Femur (tissue), 1 donor: ENCODE results near the gene SMIM10L2A.
A peak's percentile ranks its signal among the peaks of the same experiment; 100 is the strongest.
"Not testable (repeated sequence)": the region's sequence is repeated elsewhere in the genome, so short reads cannot be mapped to it uniquely, and the experiment has no call there.

Experiments used
- DNase-seq: peaks from one replicate; pipeline ENCODE4 v3.0.0-alpha.2; 2017

The SMIM10L2A gene

DNA sequence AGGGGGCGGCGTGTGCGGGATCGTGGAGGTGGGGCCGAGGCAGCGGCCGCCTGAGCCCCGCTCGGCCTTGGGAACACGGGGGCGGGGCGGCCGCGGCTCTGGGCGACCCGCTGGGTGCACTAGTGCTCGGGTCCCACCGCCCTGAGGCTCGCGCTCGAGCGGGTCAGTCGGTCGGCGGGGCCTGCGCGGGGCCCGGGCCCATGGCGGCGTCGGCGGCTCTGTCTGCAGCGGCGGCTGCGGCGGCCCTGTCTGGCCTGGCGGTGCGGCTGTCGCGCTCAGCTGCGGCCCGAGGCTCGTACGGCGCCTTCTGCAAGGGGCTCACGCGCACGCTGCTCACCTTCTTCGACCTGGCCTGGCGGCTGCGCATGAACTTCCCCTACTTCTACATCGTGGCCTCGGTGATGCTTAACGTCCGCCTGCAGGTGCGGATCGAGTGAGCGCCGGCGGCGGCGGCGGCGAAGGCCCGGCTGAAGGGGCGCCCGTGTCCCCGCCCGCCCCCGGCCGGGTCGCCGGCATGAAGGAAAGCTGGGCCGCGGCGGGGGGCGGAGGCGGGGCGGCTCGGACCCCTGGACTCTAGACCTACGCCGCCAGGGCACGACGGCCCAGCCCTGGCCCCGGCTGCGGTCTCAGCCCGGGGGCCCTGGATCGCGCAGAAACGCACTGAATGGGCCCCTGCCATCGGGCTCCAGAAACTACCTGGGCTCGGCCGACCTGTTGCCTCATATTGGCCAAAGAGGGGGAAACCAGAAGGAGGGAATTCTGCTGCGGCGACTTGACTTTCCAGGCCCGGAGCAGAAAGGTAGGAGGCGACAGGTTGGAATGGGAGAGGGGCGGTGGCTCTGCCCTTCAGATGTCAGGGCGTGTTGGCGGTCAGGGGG, at the start of gene SMIM10L2A:
TSS of gene SMIM10L2A (plus strand) at position 13 of the 878 bp plus-strand sequence. CDS start at position 201, 188 bp downstream.
- no peak for DNase-seq

DNA sequence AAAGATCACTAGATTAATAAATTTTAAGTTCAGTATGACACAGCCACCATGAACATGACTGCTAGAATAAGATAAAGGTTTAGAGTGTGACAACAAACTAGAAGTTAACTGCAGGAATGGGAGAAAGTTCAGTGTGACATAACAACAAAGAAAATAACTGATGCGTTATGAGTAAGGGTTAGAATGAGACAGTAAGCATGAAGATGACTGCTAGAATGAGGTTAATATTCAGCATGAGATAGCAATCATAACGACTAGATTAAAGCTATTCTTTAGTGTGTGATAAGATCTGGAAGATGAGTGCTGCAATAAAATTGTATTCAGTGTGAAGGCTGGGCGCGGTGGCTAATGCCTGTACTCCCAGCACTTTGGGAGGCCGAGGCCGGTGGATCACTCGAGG, 48.4 kb upstream of the SMIM10L2A start:
- DNase-seq = no peak

DNA sequence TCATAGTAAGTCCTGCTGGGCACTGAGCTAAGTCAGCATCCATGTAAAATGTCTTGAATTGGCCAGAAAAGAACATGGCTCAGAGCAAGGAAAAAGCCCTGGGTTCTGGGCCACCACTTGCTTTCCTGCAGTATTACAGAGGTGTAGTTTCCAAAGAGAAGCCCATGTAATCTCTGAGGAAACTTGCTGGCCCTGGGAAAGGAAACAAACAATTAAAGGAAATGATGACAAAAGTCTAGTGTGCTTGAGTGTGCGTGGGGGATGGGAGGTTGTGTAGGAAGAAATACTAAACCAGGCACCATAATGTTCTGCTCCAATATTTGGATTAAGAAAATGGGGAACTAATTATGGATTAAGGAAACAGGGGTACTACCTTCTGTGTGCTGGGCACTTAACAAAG, 39.5 kb upstream of the SMIM10L2A start:
- no peak for DNase-seq

DNA sequence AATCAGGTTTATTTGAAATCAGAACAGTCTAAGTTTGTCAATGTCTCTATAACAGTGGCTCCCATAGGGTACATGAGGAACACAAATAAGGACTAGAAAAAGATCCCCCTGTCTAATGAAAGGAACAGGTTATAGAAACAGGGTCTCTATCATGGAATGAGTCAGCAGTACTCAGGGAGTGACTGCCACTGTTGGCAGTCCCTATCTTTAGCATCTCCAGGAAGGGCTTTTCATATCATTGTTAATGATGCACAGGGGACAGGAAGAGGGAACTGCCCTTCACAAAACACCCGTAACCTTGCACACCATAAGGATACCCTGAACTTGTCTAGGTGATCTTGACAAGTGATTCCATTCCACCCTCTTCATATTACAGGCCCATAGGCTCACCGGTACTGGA, 38.5 kb upstream of the SMIM10L2A start:
- DNase-seq = no peak

DNA sequence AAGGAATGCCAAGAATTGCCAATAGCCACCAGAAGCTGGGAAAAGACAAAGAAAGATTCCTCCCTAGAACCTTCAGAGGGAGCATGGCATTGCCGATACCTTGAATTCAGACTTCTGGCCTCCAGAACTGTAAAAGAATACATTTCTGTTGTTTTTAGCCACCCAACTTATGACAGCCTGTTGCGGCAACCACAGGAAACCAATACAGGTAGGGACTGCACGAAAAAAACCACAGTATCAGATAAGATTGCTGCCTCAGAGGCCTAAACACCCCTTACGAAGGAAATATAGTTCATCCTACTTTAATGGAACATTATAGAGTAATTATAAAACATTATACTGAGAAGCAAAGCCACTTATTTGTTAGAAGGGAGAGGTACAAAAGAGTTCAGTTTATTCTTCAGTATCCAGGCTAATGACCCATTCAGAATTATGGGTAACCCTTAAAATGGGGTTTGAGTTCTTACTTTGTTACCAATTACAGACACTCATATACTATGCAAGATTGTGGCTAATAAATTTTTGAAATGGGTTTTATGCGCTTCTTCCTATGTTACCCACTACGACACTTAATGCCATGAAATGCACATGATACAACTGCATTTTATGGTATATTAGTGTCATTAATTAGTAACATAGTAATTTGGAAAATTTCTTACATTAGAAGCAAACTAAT, 37.4 kb upstream of the SMIM10L2A start:
- DNase-seq = no peak

DNA sequence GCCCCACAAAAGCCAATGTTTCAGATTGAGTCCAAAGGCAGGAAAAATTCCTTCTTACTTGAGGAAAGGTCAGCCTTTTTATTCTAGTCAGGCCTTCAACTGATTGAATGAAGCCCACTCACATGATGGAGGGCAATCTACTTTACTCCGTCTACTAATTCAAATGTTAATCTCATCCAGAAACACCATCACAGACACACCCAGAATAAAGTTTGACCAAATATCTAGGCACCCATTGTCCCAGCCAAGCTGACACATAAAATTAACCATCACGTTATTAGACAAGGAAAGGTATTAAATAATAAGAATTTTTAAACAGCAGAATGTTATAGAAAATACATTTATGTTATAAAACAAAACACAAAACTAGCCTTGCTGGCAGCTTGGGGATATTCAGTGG, 32.9 kb upstream of the SMIM10L2A start:
- no peak for DNase-seq

DNA sequence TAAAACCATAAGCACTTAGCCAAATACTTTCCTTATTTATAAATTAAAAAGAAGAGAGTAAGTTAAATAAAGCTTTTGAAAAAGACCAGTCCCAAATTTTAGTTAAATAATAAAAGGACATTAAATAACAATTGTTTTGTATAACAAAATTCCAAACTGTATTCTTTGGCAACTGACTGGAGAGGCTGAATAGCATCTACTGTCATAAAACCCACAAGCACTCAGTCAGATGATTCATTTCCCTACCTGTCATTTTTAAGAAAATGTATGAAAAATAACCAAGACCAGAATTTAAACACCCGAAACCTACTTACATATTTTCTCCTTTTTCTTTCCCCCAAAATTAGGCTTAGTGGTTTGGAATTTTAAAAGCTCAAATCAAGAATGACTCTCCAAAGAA, 32.5 kb upstream of the SMIM10L2A start:
- DNase-seq = no peak

DNA sequence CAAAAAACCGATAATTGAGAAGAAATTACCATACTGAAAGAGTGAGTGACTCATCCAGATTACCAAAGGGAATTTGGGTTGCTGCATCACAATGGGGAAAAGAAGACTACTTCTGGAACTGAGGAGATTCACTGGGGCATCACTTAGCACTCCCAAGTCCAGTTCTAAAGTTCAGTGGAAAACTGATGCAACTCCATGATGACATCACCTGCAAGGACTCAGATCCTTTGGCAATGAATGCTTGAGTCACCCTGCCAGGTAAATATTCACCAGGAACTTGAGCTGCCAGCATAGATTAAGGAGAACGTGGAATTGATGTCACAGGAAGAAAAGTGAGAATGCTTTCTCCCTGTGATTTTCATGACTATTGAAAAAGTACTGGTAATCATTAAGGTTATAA, 32.0 kb upstream of the SMIM10L2A start:
- DNase-seq = no peak

DNA sequence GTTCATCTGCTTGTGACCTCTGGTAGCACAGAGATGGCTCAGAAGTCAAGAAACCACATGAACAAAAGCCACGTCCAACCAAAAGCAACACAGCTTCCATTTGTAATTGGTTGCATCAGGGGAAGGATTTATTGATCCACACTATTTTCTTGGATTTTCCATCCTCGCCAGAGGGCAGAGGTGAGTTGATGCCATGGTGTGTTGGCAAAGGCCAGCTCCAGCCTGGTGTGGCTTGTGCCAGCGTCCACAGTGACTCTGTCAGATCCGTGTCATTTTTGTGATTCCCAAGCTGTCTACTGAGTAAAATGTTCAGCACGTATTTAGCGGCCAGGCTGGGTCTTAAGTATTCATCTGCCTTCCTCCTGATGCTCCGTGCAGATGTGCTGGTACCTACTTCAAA, 30.0 kb upstream of the SMIM10L2A start:
- DNase-seq = no peak

DNA sequence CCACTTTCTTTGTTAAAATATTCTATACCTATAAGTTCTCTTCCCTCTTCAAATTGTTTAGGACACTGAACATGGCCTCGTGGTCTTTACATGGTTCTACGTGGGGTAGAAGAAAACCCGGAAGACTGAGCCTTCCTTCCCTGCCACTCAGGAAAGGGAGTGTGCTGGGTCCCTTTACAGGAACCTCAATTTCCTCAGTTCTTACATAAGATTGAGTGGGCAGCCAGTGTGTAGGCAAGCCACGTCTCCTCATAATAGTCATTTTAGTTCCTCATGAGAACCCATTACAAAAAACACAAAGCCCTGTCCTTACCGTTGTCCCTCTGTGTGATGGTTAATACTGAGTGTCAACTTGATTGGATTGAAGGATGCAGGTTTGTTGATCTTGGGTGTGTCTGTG, 28.7 kb upstream of the SMIM10L2A start:
- no peak for DNase-seq

DNA sequence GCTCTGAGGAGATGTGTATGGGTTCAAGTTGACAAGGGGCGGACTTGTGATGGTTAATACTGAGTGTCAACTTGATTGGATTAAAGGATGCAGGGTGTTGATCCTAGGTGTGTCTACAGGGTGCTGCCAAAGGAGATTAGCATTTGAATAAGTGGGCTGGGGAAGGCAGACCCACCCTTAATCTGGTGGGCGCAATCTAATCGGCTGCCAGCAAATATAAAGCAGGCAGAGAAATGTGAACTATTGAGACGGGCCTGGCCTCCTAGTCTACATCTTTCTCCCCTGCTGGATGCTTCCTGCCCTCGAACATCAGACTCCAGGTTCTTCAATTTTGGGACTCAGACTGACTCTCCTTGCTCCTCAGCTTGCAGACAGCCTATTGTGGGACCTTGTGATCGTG, 26.7 kb upstream of the SMIM10L2A start:
- DNase-seq = no peak

DNA sequence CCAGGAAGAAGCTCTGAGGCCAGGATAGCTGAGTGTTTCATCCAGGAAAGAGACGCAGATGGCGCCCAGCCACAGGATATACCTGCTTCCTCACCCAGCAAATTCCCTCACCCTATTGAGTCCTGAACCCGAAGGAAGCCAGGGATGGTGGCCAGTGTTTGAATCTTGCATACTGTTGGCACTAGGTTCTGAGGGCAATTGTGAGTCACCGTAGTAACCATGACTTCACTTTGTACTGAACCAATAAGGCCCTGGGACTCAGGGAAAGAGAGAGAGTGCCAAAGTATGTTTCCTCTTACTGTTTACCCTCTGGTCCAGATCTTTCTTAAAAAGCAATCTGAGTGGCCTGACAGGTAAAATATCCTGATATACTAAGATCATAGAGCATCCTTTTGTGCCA, 25.6 kb upstream of the SMIM10L2A start:
- DNase-seq = no peak

DNA sequence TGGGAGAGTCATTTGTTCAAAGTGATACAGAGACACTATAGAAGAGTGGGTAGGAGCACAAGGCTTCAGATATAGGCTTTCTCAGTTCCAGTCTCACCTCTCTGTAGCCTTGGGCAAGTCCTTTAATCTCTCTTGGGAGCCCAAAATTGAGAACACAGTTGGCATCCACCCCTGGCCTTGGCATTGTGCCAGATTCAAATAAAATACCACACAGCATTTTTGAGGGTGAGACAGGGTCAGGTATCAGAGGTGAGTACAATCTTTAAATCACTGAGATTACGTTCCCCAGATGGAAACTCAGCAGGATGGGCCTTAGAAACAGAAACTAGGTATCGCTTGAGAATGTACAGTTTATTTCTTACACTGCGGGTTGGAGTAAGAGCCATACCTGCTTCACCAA, 25.2 kb upstream of the SMIM10L2A start:
- no peak for DNase-seq

DNA sequence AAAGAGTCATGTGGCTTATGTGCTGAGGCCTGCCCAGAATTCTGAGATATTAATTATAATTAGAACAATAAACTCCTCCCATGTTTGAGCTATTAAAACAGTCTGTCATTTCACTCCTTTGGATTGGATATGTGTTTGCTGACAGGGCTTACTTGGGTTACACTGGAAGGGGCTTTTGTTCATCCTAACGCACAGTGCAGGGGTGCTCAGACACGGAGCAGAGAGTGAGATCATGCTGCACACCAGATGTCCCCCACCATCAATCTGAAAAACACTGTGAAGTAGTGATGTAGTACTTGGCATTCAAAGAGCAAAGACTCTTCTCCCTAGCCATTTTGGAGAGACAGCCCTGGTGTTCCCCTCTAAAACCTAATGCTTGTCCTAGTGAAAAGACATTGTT, 24.1 kb upstream of the SMIM10L2A start:
- DNase-seq = no peak

DNA sequence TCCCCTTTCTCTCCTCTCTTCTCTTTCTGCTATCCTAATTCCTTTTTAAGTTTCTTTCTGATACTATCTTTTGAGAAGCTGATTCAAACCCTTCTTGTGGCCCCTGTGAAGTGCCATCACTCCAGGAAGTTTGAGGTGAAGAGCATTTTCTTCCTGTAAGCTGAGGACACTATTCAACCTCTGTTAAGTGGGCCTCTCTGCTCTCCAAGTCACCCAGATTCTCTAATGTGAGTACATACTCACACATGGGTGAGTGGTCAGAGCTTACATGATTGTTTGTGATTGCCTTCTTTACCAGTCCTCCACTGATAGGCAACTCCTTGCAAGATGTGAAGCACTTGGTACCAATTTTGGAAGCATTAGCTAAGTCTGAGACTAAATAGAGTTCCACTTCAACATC, 18.4 kb upstream of the SMIM10L2A start:
- DNase-seq = no peak

DNA sequence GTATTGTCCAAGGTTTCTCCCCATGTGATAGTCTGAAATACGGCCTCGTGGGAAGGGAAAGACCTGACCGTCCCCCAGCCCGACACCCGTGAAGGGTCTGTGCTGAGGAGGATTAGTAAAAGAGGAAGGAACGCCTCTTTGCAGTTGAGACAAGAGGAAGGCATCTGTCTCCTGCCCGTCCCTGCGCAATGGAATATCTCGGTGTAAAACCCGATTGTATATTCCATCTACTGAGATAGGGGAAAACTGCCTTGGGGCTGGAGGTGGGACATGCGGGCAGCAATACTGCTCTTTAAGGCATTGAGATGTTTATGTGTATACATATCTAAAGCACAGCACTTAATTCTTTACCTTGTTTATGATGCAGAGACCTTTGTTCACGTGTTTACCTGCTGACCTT, 15.3 kb upstream of the SMIM10L2A start:
- not testable (repeated sequence) for DNase-seq

DNA sequence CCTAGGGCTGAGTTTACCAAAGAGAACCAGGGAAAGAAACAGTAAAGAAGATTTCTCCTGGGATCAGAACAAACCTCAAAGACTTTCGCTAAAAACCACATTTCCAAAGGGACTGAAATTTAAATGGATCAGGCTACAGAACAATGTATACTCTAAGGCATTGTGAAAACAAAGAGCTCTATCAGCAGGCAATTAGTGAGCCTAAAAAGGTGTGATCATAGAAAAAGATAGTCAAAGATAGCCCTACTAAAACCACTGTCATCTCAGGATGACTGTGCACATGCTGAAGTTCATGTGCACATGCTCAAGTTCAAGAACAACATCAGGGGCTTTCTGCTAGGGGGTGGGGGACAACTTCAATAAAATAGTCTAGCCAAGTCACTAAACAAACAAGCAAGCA, 12.9 kb upstream of the SMIM10L2A start:
- no peak for DNase-seq

DNA sequence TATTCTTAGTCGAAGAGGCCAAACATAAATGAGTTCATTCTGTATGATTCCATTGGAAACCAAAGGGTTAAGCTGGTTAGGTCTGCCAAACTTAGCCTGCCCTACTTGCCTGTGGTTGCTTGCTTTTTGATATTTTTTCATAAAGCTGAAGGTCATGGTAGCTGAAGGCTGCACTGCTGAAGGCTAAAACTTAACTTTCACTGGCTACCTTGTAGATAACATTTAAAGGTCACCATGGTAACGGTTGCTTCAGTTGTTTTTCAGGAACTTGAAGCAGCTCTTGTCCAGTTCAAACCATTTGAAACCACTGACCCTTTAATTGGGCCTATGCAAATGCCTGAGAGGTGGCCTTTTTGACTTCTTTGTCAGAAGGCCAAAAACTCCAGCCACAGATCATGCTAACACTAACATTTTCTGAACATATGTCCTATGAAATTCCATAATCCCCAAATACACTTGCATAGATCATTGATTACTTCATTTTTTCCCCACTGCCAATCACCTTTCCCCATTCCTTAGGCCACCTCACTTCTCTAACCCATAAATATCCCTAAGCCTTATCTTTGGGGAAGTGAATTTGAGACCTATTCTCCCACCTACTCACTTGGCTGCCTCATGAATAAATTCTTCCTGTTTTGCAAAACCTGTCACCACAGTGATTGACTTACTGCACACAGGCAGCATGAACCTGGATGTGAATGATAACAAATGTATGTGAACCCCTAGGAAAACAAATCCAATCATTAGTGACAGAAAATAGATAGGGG, 10.7 kb upstream of the SMIM10L2A start:
- no peak for DNase-seq

DNA sequence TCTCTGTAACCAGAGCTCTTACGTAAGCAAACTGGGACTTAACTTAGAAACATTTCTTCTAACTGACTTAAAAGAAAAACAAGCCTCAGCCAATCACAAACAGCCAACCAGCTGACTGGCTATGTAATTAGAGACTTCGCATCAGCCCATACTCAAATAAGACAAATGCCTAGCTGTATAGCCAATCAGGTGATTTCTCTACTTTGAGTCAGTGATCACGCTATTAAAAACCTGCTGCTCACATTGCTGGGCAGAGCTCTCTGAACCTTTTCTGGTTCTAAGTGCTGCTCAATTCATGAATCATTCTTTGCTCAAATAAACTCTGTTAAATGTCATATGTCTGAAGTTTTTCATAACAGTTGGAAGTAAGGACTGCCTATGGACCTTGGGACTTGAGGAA, 9.9 kb upstream of the SMIM10L2A start:
- no peak for DNase-seq

DNA sequence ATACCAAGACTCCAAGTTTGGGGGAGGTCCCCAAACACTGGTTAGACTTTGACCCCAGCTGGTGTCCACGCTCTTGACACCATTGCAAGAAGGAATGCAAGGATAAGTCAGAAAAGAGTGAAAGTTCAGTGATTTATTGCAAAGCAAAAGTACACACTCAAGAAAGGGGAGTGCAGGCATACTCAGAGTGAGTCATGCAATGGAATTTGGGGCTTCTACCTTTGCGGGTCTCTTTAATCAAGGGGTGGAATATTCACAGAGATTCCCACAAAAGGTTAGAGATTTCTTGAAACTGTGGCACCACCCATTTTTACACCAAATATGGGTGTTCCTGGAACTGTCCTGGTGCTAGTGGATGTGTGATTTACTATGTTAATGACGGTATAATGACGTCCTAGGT, 5.2 kb upstream of the SMIM10L2A start:
- DNase-seq = no peak

DNA sequence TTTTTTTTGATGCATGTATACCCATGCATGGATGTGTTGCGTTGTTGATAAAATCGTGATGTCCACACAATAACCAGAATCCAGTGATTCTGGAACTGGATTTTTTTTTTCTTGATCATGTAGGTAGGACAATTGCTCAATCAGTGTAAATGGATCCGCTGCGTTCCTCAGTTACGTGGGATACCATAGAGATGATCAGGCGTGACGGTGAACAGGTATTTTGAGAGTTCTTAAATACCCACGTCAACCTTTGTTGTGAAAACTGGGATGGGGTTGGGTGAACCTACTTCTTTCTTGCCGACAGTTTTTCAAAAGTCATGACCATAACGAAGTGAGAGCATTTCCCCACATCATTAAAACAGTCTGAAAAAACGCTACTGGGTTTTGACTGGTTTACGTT, 913 bp upstream of the SMIM10L2A start:
- DNase-seq = no peak

DNA sequence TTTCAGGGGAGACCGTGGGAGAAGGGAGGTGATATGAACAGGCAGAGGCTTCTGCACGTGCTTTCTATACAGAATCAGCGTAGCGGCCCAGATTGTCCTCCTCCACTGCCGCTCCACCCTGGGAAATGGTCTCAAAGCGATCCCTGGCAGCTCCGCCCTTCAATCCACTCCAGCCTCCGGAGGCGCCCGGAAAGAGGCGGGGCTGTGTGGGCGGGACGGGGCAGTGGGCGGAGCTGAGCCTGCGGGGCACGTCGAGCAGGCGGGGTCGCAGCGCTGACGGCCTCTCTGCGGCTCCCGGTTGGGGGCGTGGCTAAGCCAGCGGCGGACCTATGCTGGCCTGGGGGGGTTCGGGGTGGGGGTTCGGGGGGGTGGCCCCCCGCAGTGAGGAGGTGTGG, 210 bp upstream of the SMIM10L2A start:
- peak; percentile 89 for DNase-seq

DNA sequence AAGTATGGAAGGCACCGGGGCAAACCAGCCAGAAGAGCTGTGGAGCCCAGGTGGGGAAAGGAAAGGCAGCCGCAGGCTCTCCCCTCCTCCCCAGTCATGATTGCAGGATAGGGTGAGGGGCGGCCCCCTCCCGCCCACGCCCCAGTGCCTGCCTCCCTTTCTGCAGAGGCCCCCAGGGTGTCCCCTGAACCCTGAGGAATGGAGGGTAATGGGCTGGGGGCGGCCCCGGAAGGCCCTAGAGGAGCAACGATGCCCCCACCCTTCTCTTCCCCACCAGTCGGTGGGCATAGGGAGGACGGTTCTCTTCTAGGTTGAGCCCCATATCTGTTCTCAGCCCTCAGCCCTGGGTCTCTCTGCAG, 1.0 kb downstream of the SMIM10L2A start:
- DNase-seq = not testable (repeated sequence)
